Effector memory CD8-positive, alpha-beta T cell (primary cell): ENCODE measurements around the gene TSKS.

ENCODE experiments used
- ATAC-seq: fragments of 150-1000 bp; cut with Tn5 transposase; replicated peaks from 2 replicates; pipeline ENCODE4 v1.10.0; 2021; ENCODE audit warnings: mild to moderate bottlenecking, moderate library complexity
- DNase-seq, 3 experiments: peaks; one replicate each; pipeline ENCODE4 v3.0.0; 2021
- H3K27ac Mint-ChIP-seq, 2 donors: one replicate each; pipeline ENCODE4 v1.8.0; 2022; ENCODE audit warnings: mild to moderate bottlenecking in 2 of 2, mixed read lengths in 2 of 2, moderate library complexity in 2 of 2
- H3K27me3 Mint-ChIP-seq, 2 donors: one replicate each; pipeline ENCODE4 v1.8.0; 2022; ENCODE audit warnings: mixed read lengths in 2 of 2
- H3K36me3 Mint-ChIP-seq: one replicate; pipeline ENCODE4 v1.8.0; 2022; ENCODE audit warnings: mild to moderate bottlenecking, moderate library complexity, mixed read lengths; ENCODE audit not compliant: insufficient read depth
- H3K4me1 Mint-ChIP-seq, 2 donors: one replicate each; pipeline ENCODE4 v1.8.0; 2022; ENCODE audit warnings: low read depth in 2 of 2, mixed read lengths in 2 of 2
- H3K4me3 Mint-ChIP-seq, 2 donors: one replicate each; pipeline ENCODE4 v1.8.0; 2022; ENCODE audit warnings: mild to moderate bottlenecking in 2 of 2, mixed read lengths in 2 of 2, moderate library complexity in 2 of 2
- H3K9me3 Mint-ChIP-seq, 2 donors: one replicate each; pipeline ENCODE4 v1.8.0; 2022; ENCODE audit warnings: mixed read lengths in 2 of 2

TSKS gene

DNA sequence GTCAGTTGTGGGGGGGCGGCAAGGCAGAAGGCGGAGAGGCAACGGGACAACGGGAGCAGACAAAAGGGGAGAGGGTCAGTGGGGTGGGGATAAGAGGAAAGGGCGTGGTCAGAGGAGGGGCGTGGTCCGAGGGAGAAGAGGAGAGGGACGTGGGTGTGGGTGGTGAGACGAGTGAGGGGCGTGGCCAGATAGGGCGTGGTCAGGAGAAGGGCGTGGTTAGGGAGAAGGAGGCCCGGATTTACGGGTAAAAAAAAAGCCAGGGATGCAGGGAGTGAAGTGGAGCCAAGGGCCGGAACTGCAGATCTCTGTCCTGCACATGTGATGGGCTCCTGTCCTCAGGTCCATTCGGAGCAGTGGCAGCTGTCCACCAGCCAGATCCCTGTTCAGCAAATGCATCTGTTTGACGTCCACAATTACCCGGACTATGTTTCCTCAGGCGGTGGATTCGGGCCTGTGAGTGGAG is 50.7 kb downstream of the TSKS start:
- Mint-ChIP-seq H3K27me3 (peaks cover 19 to 36% of the 10 kb centered on the region in 2 donors), H3K9me3 (no peaks in the 10 kb centered on the region), H3K27ac (peak overlapping the region in 1 of 2 donors; percentile 72), H3K4me3 (no peak overlapping the region), H3K36me3 (peaks cover 4% of the 10 kb centered on the region), H3K4me1 (peaks cover 8 to 14% of the 10 kb centered on the region in 2 donors)
- no peak for ATAC-seq
- DNase-seq = no peak

DNA sequence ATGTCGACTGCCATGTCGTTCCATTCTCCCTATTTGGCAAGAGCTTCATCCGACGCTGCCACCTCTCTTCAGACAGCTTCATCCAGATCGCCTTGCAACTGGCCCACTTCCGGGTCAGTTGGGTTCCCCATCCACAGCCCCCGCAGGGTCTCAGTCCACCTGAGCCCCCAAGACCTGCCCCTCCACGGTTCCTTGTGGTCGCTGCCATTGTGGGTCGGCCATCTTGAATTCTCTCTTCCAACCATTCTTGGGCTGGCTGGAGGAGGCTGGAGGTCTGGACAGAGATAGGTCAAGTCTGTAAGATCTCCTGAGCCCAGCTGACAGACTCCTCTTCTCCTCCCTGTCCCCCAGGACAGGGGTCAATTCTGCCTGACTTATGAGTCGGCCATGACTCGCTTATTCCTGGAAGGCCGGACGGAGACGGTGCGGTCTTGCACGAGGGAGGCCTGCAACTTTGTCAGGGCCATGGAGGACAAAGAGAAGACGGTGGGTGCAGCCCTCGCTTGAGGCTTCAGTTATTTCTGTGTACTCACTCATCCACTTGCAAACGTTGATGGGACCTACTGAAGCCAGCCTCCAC is 52.6 kb downstream of the TSKS start:
- Mint-ChIP-seq H3K36me3 (no peaks in the 10 kb centered on the region), H3K4me3 (no peak overlapping the region), H3K4me1 (peaks cover 4 to 7% of the 10 kb centered on the region in 2 donors), H3K27ac (no peak overlapping the region), H3K9me3 (no peaks in the 10 kb centered on the region), H3K27me3 (peaks cover 19 to 42% of the 10 kb centered on the region in 2 donors)
- ATAC-seq = no peak
- DNase-seq = no peak

GRCh38 chr19:49705919-49706318 is 57.2 kb downstream of the TSKS start:
- Mint-ChIP-seq H3K4me3 (no peak overlapping the region), H3K27ac (no peak overlapping the region), H3K36me3 (peaks cover 4% of the 10 kb centered on the region), H3K4me1 (no peaks in the 10 kb centered on the region), H3K27me3 (peaks cover 25 to 54% of the 10 kb centered on the region in 2 donors), H3K9me3 (no peaks in the 10 kb centered on the region)
- ATAC-seq (no peak), DNase-seq (no peak)

GRCh38 chr19:49704888-49705642 is 58.0 kb downstream of the TSKS start:
- H3K36me3 Mint-ChIP-seq = peaks cover 4% of the 10 kb centered on the region
- ATAC-seq (no peak), DNase-seq (no peak)
- no peaks in the 10 kb centered on the region for H3K4me1 Mint-ChIP-seq
- peaks cover 23 to 53% of the 10 kb centered on the region in 2 donors for H3K27me3 Mint-ChIP-seq
- peak overlapping the region in 1 of 2 donors; percentile 66 for H3K27ac Mint-ChIP-seq
- no peak overlapping the region for H3K4me3 Mint-ChIP-seq
- H3K9me3 Mint-ChIP-seq = no peaks in the 10 kb centered on the region

GRCh38 chr19:49701271-49701786 is 61.8 kb downstream of the TSKS start:
- H3K9me3 Mint-ChIP-seq = no peaks in the 10 kb centered on the region
- peaks cover 4% of the 10 kb centered on the region for H3K36me3 Mint-ChIP-seq
- ATAC-seq (no peak), DNase-seq (no peak)
- H3K4me3 Mint-ChIP-seq = no peak overlapping the region
- H3K27me3 Mint-ChIP-seq = peaks cover 8 to 31% of the 10 kb centered on the region in 2 donors
- H3K4me1 Mint-ChIP-seq = no peaks in the 10 kb centered on the region
- no peak overlapping the region for H3K27ac Mint-ChIP-seq

- no peaks in the 10 kb centered on the region for H3K4me1 Mint-ChIP-seq
- ATAC-seq (no peak), DNase-seq (no peak)
- no peaks in the 10 kb centered on the region for H3K9me3 Mint-ChIP-seq
- H3K27ac Mint-ChIP-seq = no peak overlapping the region
- peaks cover 8 to 31% of the 10 kb centered on the region in 2 donors for H3K27me3 Mint-ChIP-seq
- peaks cover 4% of the 10 kb centered on the region for H3K36me3 Mint-ChIP-seq
- H3K4me3 Mint-ChIP-seq = no peak overlapping the region
Observed at GRCh38 chr19:49700563-49700962, 62.5 kb downstream of the TSKS start.

- H3K36me3 Mint-ChIP-seq = peaks cover 7% of the 10 kb centered on the region
Observed at GRCh38 chr19:49699364-49699763, 63.7 kb downstream of the TSKS start.

DNA sequence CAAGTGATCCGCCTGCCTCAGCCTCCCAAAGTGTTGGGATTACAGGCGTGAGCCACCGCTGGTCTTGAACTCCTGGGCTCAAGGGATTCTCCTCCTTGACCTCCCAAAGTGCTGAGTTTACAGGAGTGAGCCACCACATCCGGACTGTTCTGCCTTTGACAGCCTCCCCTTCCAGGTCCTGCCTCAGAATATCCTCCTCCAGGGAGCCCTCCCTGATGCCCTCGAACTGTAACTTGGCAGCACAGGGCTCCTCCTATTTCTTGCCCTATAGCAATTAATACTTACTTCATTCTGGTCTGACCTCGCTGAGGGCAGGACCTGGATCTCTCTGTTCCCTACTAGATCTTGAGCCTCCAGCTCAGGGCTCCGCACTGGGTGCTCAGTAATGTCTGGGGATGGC is 66.2 kb downstream of the TSKS start:
- ATAC-seq (no peak), DNase-seq (no peak)
- Mint-ChIP-seq H3K9me3 (no peaks in the 10 kb centered on the region), H3K4me3 (no peak overlapping the region), H3K4me1 (peaks cover 0 to 3% of the 10 kb centered on the region in 2 donors), H3K27ac (no peak overlapping the region), H3K27me3 (peaks cover 8 to 31% of the 10 kb centered on the region in 2 donors), H3K36me3 (peaks cover 7% of the 10 kb centered on the region)

More at GRCh38 chr19:49699364-49699763, 63.7 kb downstream of the TSKS start:
- ATAC-seq (no peak), DNase-seq (no peak)
- Mint-ChIP-seq H3K4me1 (no peaks in the 10 kb centered on the region), H3K9me3 (no peaks in the 10 kb centered on the region), H3K27ac (no peak overlapping the region), H3K4me3 (no peak overlapping the region), H3K27me3 (peaks cover 8 to 31% of the 10 kb centered on the region in 2 donors)

DNA sequence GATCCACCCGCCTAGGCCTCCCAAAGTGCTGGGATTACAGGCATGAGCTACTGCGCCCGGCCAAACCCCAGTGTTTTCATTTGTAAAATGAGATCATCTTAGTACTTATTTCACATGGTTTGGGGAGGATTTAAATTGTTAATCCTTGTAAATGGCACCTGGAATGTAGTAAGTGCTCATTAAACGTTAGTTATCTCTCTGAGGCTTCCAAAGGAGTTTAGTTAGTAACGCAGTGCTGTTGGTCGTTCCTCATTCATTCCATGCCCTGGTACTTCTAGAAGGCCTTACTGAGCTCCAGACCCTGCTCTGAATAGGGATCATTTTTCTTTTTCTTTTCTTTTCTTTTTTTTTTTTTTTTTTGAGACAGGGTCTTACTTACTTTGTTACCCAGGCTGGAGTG is 67.0 kb downstream of the TSKS start:
- H3K36me3 Mint-ChIP-seq = peaks cover 7% of the 10 kb centered on the region
- no peak overlapping the region for H3K27ac Mint-ChIP-seq
- H3K27me3 Mint-ChIP-seq = peaks cover 8 to 34% of the 10 kb centered on the region in 2 donors
- H3K4me3 Mint-ChIP-seq = no peak overlapping the region
- ATAC-seq = no peak
- peaks cover 4 to 5% of the 10 kb centered on the region in 2 donors for H3K4me1 Mint-ChIP-seq
- no peak for DNase-seq
- no peaks in the 10 kb centered on the region for H3K9me3 Mint-ChIP-seq

DNA sequence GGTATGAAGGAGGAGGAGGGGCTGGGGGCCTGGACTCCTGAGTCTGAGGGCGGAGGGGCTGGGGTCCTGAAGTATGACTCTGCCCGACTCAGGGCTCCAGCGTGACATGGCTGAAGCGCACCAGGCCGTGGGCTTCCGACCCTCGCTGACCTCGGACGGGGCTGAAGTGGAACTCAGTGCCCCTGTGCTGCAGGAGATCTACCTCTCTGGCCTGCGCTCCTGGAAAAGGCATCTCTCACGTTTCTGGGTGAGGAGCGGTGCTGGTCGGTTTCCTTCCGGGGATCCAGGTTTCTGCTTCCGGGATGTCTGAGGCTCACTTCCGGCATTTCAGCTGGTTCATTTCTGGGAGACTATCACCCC is 71.0 kb downstream of the TSKS start:
- DNase-seq (no peak), ATAC-seq (no peak)
- H3K4me1 Mint-ChIP-seq = peaks cover 14 to 24% of the 10 kb centered on the region in 2 donors
- peaks cover 22% of the 10 kb centered on the region for H3K36me3 Mint-ChIP-seq
- H3K27me3 Mint-ChIP-seq = peaks cover 18 to 39% of the 10 kb centered on the region in 2 donors
- H3K4me3 Mint-ChIP-seq = no peak overlapping the region
- no peak overlapping the region for H3K27ac Mint-ChIP-seq
- no peaks in the 10 kb centered on the region for H3K9me3 Mint-ChIP-seq

DNA sequence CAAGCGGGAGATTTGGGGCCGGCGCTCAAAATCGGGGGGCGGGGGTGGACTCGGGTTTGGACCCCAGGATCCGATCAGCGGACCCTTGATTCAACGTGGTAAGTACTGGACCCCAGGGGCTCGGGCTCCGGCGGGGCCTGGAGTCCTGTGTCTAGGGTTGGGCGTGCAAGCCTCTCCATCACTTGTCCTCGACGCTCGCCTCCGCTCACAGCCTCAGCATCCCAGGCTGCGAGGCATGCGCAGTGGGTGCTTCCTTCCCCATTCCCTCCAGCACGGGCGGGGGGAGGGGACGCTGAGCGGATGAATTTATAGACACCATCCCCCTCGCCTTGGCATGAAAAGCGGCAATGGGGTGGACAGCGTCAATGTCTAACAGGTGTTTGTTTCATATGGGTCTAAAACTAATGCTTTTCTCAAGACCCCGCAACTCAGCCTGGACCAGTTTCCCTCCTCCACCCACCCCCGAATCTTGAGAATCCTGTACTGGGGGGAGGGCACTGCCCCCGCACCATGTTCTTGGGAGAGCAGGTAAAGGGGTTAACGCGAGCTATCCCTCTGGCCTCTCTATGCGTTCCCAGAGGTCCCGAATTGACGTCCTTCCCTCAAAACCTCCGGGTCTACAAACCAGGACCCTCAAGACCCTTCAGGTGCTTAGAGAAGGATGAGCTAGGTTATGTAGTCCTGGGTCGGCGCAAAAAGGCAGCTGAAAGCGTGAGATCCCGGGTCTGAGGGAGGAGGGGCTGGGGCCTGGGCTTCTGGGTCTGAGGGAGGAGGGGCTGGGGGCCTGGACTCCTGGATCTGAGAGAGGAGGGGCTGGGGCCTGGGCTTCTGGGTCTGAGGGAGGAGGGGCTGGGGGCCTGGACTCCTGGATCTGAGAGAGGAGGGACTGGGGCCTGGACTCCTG is 71.6 kb downstream of the TSKS start:
- H3K27me3 Mint-ChIP-seq = peaks cover 18 to 39% of the 10 kb centered on the region in 2 donors
- peak overlapping the region; percentile 41 to 83 for H3K27ac Mint-ChIP-seq

GRCh38 chr19:49690656-49691242 is 72.4 kb downstream of the TSKS start, which contains the start of gene CPT1C:
Gene CPT1C (plus strand): TSS chr19:49691116. CDS start chr19:49692253, 1,137 bp downstream.
- Mint-ChIP-seq H3K27ac (peak within 1 kb of the TSS; percentile 41 to 83), H3K27me3 (peaks cover 18 to 39% of the 10 kb centered on the region in 2 donors), H3K4me3 (peak within 1 kb of the TSS; percentile 76 to 82), H3K4me1 (peaks cover 14 to 24% of the 10 kb centered on the region in 2 donors), H3K36me3 (peaks cover 33% of the 10 kb centered on the region), H3K9me3 (no peaks in the 10 kb centered on the region)
- ATAC-seq (peak; percentile 49), DNase-seq (no peak)

More for the DNA sequence above, 71.6 kb downstream of the TSKS start:
- H3K4me3 Mint-ChIP-seq = peak overlapping the region; percentile 76 to 82
- peaks cover 26% of the 10 kb centered on the region for H3K36me3 Mint-ChIP-seq
- no peak for ATAC-seq
- DNase-seq = no peak
- no peaks in the 10 kb centered on the region for H3K9me3 Mint-ChIP-seq
- peaks cover 14 to 24% of the 10 kb centered on the region in 2 donors for H3K4me1 Mint-ChIP-seq
